Kidney epithelial cell (primary cell): Measurements from ENCODE around the gene DNER. TPM values are rescaled to one million over a fixed set of nuclear protein-coding genes. Genes with fewer than 3 reads are reported as not detected.
"Not testable (repeated sequence)": the region's sequence is repeated elsewhere in the genome, so short reads cannot be mapped to it uniquely, and the experiment has no call there.

Experiments
- DNase-seq: peaks from one replicate; pipeline ENCODE4 v3.0.0-alpha.2; 2010; ENCODE audit warnings: low read depth
- H3K27me3 ChIP-seq: 2 replicates; pipeline ENCODE4 v1.6.0; 2011; ENCODE audit warnings: low read length; ENCODE audit not compliant: control insufficient read depth, insufficient read depth
- H3K36me3 ChIP-seq: 2 replicates; pipeline ENCODE4 v1.5.1; 2011; ENCODE audit warnings: low read length; ENCODE audit not compliant: control insufficient read depth, insufficient read depth
- H3K4me3 ChIP-seq: 2 replicates; pipeline ENCODE4 v1.5.1; 2011; ENCODE audit warnings: low read depth, mild to moderate bottlenecking, control low read depth, low read length
- total RNA-seq: library from RNA; depleted of rRNA; stranded (reverse); fragments of >200 nt; gene quantifications from 2 replicates; pipeline ENCODE4 v1.2.3, GENCODE V29; 2015
- TF ChIP-seq, protein P1 (sequence below): IDR thresholded peaks from 2 replicates; pipeline ENCODE4 v1.5.1; 2011; ENCODE audit warnings: mild to moderate bottlenecking, moderate library complexity, low read length, control low read depth, inconsistent platforms; ENCODE audit not compliant: insufficient read depth, poor library complexity, severe bottlenecking

The DNER gene
- total RNA-seq, 1 donor from 2014 or later: 5.5 TPM

GRCh38 chr2:229627728-229628127 is 86.6 kb downstream of the DNER start:
- DNase-seq: no peak
- no peaks in the 10 kb centered on the region for H3K36me3 ChIP-seq
- TF ChIP-seq, protein P1, sequence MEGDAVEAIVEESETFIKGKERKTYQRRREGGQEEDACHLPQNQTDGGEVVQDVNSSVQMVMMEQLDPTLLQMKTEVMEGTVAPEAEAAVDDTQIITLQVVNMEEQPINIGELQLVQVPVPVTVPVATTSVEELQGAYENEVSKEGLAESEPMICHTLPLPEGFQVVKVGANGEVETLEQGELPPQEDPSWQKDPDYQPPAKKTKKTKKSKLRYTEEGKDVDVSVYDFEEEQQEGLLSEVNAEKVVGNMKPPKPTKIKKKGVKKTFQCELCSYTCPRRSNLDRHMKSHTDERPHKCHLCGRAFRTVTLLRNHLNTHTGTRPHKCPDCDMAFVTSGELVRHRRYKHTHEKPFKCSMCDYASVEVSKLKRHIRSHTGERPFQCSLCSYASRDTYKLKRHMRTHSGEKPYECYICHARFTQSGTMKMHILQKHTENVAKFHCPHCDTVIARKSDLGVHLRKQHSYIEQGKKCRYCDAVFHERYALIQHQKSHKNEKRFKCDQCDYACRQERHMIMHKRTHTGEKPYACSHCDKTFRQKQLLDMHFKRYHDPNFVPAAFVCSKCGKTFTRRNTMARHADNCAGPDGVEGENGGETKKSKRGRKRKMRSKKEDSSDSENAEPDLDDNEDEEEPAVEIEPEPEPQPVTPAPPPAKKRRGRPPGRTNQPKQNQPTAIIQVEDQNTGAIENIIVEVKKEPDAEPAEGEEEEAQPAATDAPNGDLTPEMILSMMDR: no peak
- no peak overlapping the region for H3K4me3 ChIP-seq
- no peaks in the 10 kb centered on the region for H3K27me3 ChIP-seq

GRCh38 chr2:229622495-229623355 is 91.6 kb downstream of the DNER start:
- no peak overlapping the region for H3K4me3 ChIP-seq
- H3K27me3 ChIP-seq: no peaks in the 10 kb centered on the region
- TF ChIP-seq, protein P1: no peak
- DNase-seq: no peak
- no peaks in the 10 kb centered on the region for H3K36me3 ChIP-seq

GRCh38 chr2:229620759-229621158 is 93.6 kb downstream of the DNER start:
- Histone ChIP-seq H3K4me3 (no peak overlapping the region), H3K36me3 (no peaks in the 10 kb centered on the region), H3K27me3 (no peaks in the 10 kb centered on the region)
- DNase-seq: no peak
- TF ChIP-seq, protein P1: no peak

GRCh38 chr2:229620289-229620688 is 94.1 kb downstream of the DNER start:
- H3K27me3 ChIP-seq: no peaks in the 10 kb centered on the region
- no peaks in the 10 kb centered on the region for H3K36me3 ChIP-seq
- no peak overlapping the region for H3K4me3 ChIP-seq
- TF ChIP-seq, protein P1: no peak
- no peak for DNase-seq

- H3K36me3 ChIP-seq: no peaks in the 10 kb centered on the region
- no peaks in the 10 kb centered on the region for H3K27me3 ChIP-seq
- no peak for DNase-seq
- TF ChIP-seq, protein P1: no peak
- no peak overlapping the region for H3K4me3 ChIP-seq
These were observed 97.9 kb downstream of the DNER start for GRCh38 chr2:229616433-229616832.

DNA sequence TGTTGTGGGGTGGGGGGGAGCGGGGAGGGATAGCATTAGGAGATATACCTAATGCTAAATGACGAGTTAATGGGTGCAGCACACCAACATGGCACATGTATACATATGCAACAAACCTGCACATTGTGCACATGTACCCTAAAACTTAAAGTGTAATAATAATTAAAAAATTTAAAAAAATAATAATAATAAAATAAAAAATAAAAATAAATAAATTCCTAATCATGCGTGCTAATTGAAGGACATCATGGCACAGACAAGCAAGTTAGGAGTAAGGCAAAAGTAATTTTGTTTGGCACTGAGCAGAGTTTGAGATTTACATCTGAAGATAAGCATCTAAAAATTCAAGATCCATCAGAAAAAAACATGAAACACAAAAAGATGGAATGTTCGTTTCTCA is 100.3 kb downstream of the DNER start:
- H3K36me3 ChIP-seq, H3K4me3 ChIP-seq, H3K27me3 ChIP-seq, DNase-seq: not testable (repeated sequence)
